HG03025 (cell line): Measurements from ENCODE around the gene ZMYND15.
"Not testable (repeated sequence)": the region's sequence is repeated elsewhere in the genome, so short reads cannot be mapped to it uniquely, and the experiment has no call there.

Experiments used
- ATAC-seq: cut with Tn5 transposase; IDR thresholded peaks from one replicate; pipeline ENCODE4 v1.9.1; 2021; ENCODE audit warnings: mild to moderate bottlenecking, moderate library complexity; ENCODE audit not compliant: unreplicated experiment, low FRiP score

The ZMYND15 gene

GRCh38 chr17:4739122-4740024 lies at the start of gene ZMYND15, which contains the start of gene CXCL16:
TSS of gene ZMYND15 (plus strand) at chr17:4739833. CDS start at chr17:4740549, 716 bp downstream.
TSS of gene CXCL16 (minus strand) at chr17:4739928. CDS start at chr17:4739339, 589 bp downstream.
- ATAC-seq = no peak

- ATAC-seq = not testable (repeated sequence)
These were observed 49.8 kb upstream of the ZMYND15 start for GRCh38 chr17:4689872-4690271.

- ATAC-seq = no peak
These were observed 48.9 kb upstream of the ZMYND15 start for GRCh38 chr17:4690745-4691144.

GRCh38 chr17:4691686-4692085 lies 47.9 kb upstream of the ZMYND15 start:
- ATAC-seq = no peak

GRCh38 chr17:4693416-4693815 lies 46.2 kb upstream of the ZMYND15 start:
- ATAC-seq = no peak

GRCh38 chr17:4696437-4696805 lies 43.2 kb upstream of the ZMYND15 start:
- ATAC-seq = no peak

GRCh38 chr17:4699401-4700056 lies 40.1 kb upstream of the ZMYND15 start:
- ATAC-seq = not testable (repeated sequence)

- no peak for ATAC-seq
These were observed 38.5 kb upstream of the ZMYND15 start for GRCh38 chr17:4701116-4701515.

GRCh38 chr17:4703330-4703691 lies 36.3 kb upstream of the ZMYND15 start:
- ATAC-seq = no peak

- ATAC-seq = not testable (repeated sequence)
These were observed 35.1 kb upstream of the ZMYND15 start for GRCh38 chr17:4704574-4704907.

GRCh38 chr17:4704991-4705390 lies 34.6 kb upstream of the ZMYND15 start:
- ATAC-seq = no peak

GRCh38 chr17:4706121-4706520 lies 33.5 kb upstream of the ZMYND15 start:
- ATAC-seq = no peak

- no peak for ATAC-seq
These were observed 31.2 kb upstream of the ZMYND15 start for GRCh38 chr17:4708436-4708835.

- peak; percentile 60 for ATAC-seq
These were observed 29.6 kb upstream of the ZMYND15 start, which contains the start of gene ARRB2 for GRCh38 chr17:4709794-4710692. TSS of gene ARRB2 (plus strand) at chr17:4710632. CDS start at chr17:4710722, 90 bp downstream.

GRCh38 chr17:4710693-4711634 lies 28.7 kb upstream of the ZMYND15 start:
- ATAC-seq = no peak

- no peak for ATAC-seq
These were observed 27.9 kb upstream of the ZMYND15 start for GRCh38 chr17:4711661-4712181.

GRCh38 chr17:4712526-4712925 lies 27.1 kb upstream of the ZMYND15 start:
- no peak for ATAC-seq

- not testable (repeated sequence) for ATAC-seq
These were observed 25.1 kb upstream of the ZMYND15 start for GRCh38 chr17:4714340-4715062.
